22Rv1 (cell line): ENCODE data around the gene SEC14L5.

Experiments
- H3K27ac ChIP-seq: fragments of 450-650 bp; 2 replicates; pipeline ENCODE4 v1.5.1; 2017
- CTCF ChIP-seq: fragments of 450-650 bp; IDR thresholded peaks from 2 replicates; pipeline ENCODE4 v1.5.1; 2017; ENCODE audit warnings: mild to moderate bottlenecking
- ZFX ChIP-seq: fragments of 450-650 bp; IDR thresholded peaks from 2 replicates; pipeline ENCODE4 v1.6.1; 2017; ENCODE audit warnings: antibody characterized with exemption, borderline replicate concordance

Gene SEC14L5

GRCh38 chr16:4987580-4988374 is 29.6 kb downstream of the SEC14L5 start:
- TF ChIP-seq ZFX (no peak), CTCF (no peak)
- H3K27ac ChIP-seq: no peak overlapping the region

- H3K27ac ChIP-seq: no peak overlapping the region
- TF ChIP-seq ZFX (no peak), CTCF (no peak)
Observed at GRCh38 chr16:4988647-4989046, 30.5 kb downstream of the SEC14L5 start.

- no peak overlapping the region for H3K27ac ChIP-seq
- TF ChIP-seq CTCF (no peak), ZFX (no peak)
Observed at GRCh38 chr16:4989391-4990006, 31.4 kb downstream of the SEC14L5 start.

- no peak for TF ChIP-seq CTCF
- no peak for TF ChIP-seq ZFX
- H3K27ac ChIP-seq: no peak overlapping the region
Observed at GRCh38 chr16:4990415-4990814, 32.3 kb downstream of the SEC14L5 start.

- no peak overlapping the region for H3K27ac ChIP-seq
- TF ChIP-seq ZFX (no peak), CTCF (no peak)
Observed at GRCh38 chr16:4991754-4992153, 33.6 kb downstream of the SEC14L5 start.

GRCh38 chr16:4994719-4995434 is 36.7 kb downstream of the SEC14L5 start:
- no peak overlapping the region for H3K27ac ChIP-seq
- TF ChIP-seq CTCF: no peak
- no peak for TF ChIP-seq ZFX
